ENCODE measurements around the gene LRRC42.
A peak's percentile ranks its signal among the peaks of the same experiment; 100 is the strongest.
"Not testable (repeated sequence)": the region's sequence is repeated elsewhere in the genome, so short reads cannot be mapped to it uniquely, and the experiment has no call there.

LRRC42 gene

GRCh38 chr1:53971718-53972117 is 25.6 kb downstream of the LRRC42 start:
- ATAC-seq (no peak), DNase-seq (ENCODE audit: low spot score in 2 of 2) (no peak)
- Mint-ChIP-seq H3K4me1 (no peaks in the 10 kb centered on the region), H3K36me3 (peaks cover 53% of the 10 kb centered on the region), H3K9me3 (no peaks in the 10 kb centered on the region), H3K27ac (no peak overlapping the region), H3K4me3 (no peak overlapping the region)

- peaks cover 12% of the 10 kb centered on the region for H3K36me3 Mint-ChIP-seq
- DNase-seq (ENCODE audit: low spot score in 2 of 2), result no peak
- no peak overlapping the region for H3K4me3 Mint-ChIP-seq
- no peaks in the 10 kb centered on the region for H3K9me3 Mint-ChIP-seq
- no peak overlapping the region for H3K27ac Mint-ChIP-seq
- no peak for ATAC-seq
- no peaks in the 10 kb centered on the region for H3K4me1 Mint-ChIP-seq
These were observed 29.7 kb downstream of the LRRC42 start for GRCh38 chr1:53975861-53976260.

GRCh38 chr1:53979712-53980450 is 33.7 kb downstream of the LRRC42 start:
- ATAC-seq (no peak), DNase-seq (ENCODE audit: low spot score in 2 of 2) (no peak)
- Mint-ChIP-seq H3K9me3 (no peaks in the 10 kb centered on the region), H3K4me1 (no peaks in the 10 kb centered on the region), H3K27ac (no peak overlapping the region), H3K36me3 (no peaks in the 10 kb centered on the region), H3K4me3 (no peak overlapping the region)

- Mint-ChIP-seq H3K27ac (no peak overlapping the region), H3K36me3 (no peaks in the 10 kb centered on the region), H3K4me3 (no peak overlapping the region), H3K9me3 (no peaks in the 10 kb centered on the region), H3K4me1 (no peaks in the 10 kb centered on the region)
- DNase-seq (ENCODE audit: low spot score in 2 of 2), result no peak
- no peak for ATAC-seq
These were observed 35.1 kb downstream of the LRRC42 start for GRCh38 chr1:53981220-53981619.

- Mint-ChIP-seq H3K9me3 (no peaks in the 10 kb centered on the region), H3K36me3 (no peaks in the 10 kb centered on the region), H3K27ac (no peak overlapping the region), H3K4me1 (no peaks in the 10 kb centered on the region), H3K4me3 (no peak overlapping the region)
- no peak for DNase-seq (ENCODE audit: low spot score in 2 of 2)
- ATAC-seq, result no peak
These were observed 36.0 kb downstream of the LRRC42 start for GRCh38 chr1:53982034-53982762.

GRCh38 chr1:53982763-53983104 is 36.6 kb downstream of the LRRC42 start:
- ATAC-seq, result no peak
- Mint-ChIP-seq H3K27ac (no peak overlapping the region), H3K36me3 (no peaks in the 10 kb centered on the region), H3K4me3 (no peak overlapping the region), H3K4me1 (no peaks in the 10 kb centered on the region), H3K9me3 (no peaks in the 10 kb centered on the region)
- DNase-seq (ENCODE audit: low spot score in 2 of 2), result no peak

GRCh38 chr1:53984726-53985125 is 38.6 kb downstream of the LRRC42 start:
- DNase-seq (ENCODE audit: low spot score in 2 of 2) (no peak), ATAC-seq (no peak)
- Mint-ChIP-seq H3K4me1 (no peaks in the 10 kb centered on the region), H3K9me3 (no peaks in the 10 kb centered on the region), H3K27ac (no peak overlapping the region), H3K36me3 (no peaks in the 10 kb centered on the region), H3K4me3 (no peak overlapping the region)

GRCh38 chr1:53986458-53986857 is 40.3 kb downstream of the LRRC42 start:
- Mint-ChIP-seq H3K27ac (no peak overlapping the region), H3K36me3 (no peaks in the 10 kb centered on the region), H3K4me3 (no peak overlapping the region), H3K9me3 (no peaks in the 10 kb centered on the region), H3K4me1 (no peaks in the 10 kb centered on the region)
- DNase-seq (ENCODE audit: low spot score in 2 of 2) (no peak), ATAC-seq (no peak)

- DNase-seq (ENCODE audit: low spot score in 2 of 2) (no peak), ATAC-seq (peak; percentile 92)
- no peaks in the 10 kb centered on the region for H3K4me1 Mint-ChIP-seq
- no peaks in the 10 kb centered on the region for H3K36me3 Mint-ChIP-seq
- H3K9me3 Mint-ChIP-seq, result no peaks in the 10 kb centered on the region
- no peak overlapping the region for H3K27ac Mint-ChIP-seq
- H3K4me3 Mint-ChIP-seq, result no peak overlapping the region
These were observed 41.7 kb downstream of the LRRC42 start for GRCh38 chr1:53987880-53988279.

GRCh38 chr1:53992085-53992874 is 46.1 kb downstream of the LRRC42 start:
- no peaks in the 10 kb centered on the region for H3K4me1 Mint-ChIP-seq
- H3K4me3 Mint-ChIP-seq, result no peak overlapping the region
- ATAC-seq, result peak; percentile 46
- H3K36me3 Mint-ChIP-seq, result no peaks in the 10 kb centered on the region
- no peaks in the 10 kb centered on the region for H3K9me3 Mint-ChIP-seq
- no peak for DNase-seq (ENCODE audit: low spot score in 2 of 2)
- no peak overlapping the region for H3K27ac Mint-ChIP-seq

- H3K4me3 Mint-ChIP-seq; H3K4me1 Mint-ChIP-seq; H3K9me3 Mint-ChIP-seq; ATAC-seq; DNase-seq (ENCODE audit: low spot score in 2 of 2); H3K36me3 Mint-ChIP-seq; H3K27ac Mint-ChIP-seq: not testable (repeated sequence)
These were observed 48.4 kb downstream of the LRRC42 start for GRCh38 chr1:53994516-53994915.

GRCh38 chr1:53995683-53996082 is 49.5 kb downstream of the LRRC42 start:
- H3K9me3 Mint-ChIP-seq, result no peaks in the 10 kb centered on the region
- DNase-seq (ENCODE audit: low spot score in 2 of 2), result no peak

GRCh38 chr1:53998223-53998622 is 52.1 kb downstream of the LRRC42 start:
- Mint-ChIP-seq H3K36me3 (no peaks in the 10 kb centered on the region), H3K4me3 (no peak overlapping the region), H3K27ac (no peak overlapping the region), H3K9me3 (no peaks in the 10 kb centered on the region), H3K4me1 (no peaks in the 10 kb centered on the region)
- DNase-seq (ENCODE audit: low spot score in 2 of 2) (no peak), ATAC-seq (no peak)

More at GRCh38 chr1:53995683-53996082, 49.5 kb downstream of the LRRC42 start:
- H3K4me1 Mint-ChIP-seq, result no peaks in the 10 kb centered on the region
- H3K36me3 Mint-ChIP-seq, result no peaks in the 10 kb centered on the region
- ATAC-seq, result no peak
- H3K4me3 Mint-ChIP-seq, result no peak overlapping the region
- no peak overlapping the region for H3K27ac Mint-ChIP-seq

GRCh38 chr1:53999920-54000319 is 53.8 kb downstream of the LRRC42 start:
- Mint-ChIP-seq H3K9me3 (no peaks in the 10 kb centered on the region), H3K4me1 (no peaks in the 10 kb centered on the region), H3K27ac (no peak overlapping the region), H3K36me3 (no peaks in the 10 kb centered on the region), H3K4me3 (no peak overlapping the region)
- DNase-seq (ENCODE audit: low spot score in 2 of 2) (no peak), ATAC-seq (no peak)

GRCh38 chr1:54001591-54001990 is 55.4 kb downstream of the LRRC42 start:
- Mint-ChIP-seq H3K4me1 (no peaks in the 10 kb centered on the region), H3K27ac (no peak overlapping the region)

More at GRCh38 chr1:54001591-54001990, 55.4 kb downstream of the LRRC42 start:
- ATAC-seq (no peak), DNase-seq (ENCODE audit: low spot score in 2 of 2) (no peak)
- Mint-ChIP-seq H3K4me3 (no peak overlapping the region), H3K36me3 (no peaks in the 10 kb centered on the region), H3K9me3 (no peaks in the 10 kb centered on the region)
